A549 treated with dexamethasone at 1 μM for 4 hours (cell line): ENCODE results near the gene KRTAP10-7. TPM values are rescaled to one million over a fixed set of nuclear protein-coding genes. Genes with fewer than 3 reads are reported as not detected.

Source experiments
- total RNA-seq: library from RNA; stranded (reverse); fragments of 200-300 nt; extraction: Qiagen RNA extraction; gene quantifications from 5 replicates; pipeline ENCODE4 v1.2.3, GENCODE V29; 2022

Gene KRTAP10-7, protein sequence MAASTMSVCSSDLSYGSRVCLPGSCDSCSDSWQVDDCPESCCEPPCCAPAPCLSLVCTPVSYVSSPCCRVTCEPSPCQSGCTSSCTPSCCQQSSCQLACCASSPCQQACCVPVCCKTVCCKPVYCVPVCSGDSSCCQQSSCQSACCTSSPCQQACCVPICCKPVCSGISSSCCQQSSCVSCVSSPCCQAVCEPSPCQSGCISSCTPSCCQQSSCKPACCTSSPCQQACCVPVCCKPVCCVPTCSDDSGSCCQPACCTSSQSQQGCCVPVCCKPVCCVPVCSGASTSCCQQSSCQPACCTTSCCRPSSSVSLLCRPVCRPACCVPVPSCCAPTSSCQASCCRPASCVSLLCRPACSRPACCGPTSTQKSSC
- total RNA-seq = not detected in 5 replicates

DNA sequence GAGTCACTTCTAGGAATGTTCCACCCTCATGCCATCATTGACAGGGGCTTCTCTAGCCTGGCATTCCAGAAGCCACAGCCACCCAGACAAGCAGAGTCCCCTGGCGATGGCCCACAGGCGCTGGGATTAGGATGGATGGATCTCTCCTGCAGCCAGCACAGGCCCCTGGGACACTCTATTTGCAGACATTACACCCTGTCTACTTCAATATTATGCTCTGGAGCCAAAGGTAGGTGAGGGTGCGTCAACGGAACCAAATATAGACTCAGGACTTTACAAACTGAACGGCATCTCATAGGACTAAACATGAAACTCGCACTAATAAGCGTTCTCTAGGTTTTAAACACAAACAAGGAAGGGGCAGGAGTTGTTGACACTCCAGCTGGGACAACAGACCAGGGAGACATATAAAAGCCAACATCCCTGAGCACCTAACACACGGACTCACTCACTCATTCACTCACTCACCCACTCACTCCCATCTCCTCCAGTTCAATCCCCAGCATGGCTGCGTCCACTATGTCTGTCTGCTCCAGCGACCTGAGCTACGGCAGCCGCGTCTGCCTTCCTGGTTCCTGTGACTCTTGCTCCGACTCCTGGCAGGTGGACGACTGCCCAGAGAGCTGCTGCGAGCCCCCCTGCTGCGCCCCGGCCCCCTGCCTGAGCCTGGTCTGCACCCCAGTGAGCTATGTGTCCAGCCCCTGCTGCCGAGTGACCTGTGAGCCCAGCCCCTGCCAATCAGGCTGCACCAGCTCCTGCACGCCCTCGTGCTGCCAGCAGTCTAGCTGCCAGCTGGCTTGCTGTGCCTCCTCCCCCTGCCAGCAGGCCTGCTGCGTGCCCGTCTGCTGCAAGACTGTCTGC, at the start of gene KRTAP10-7:
KRTAP10-7 (plus strand) TSS at position 480 of the 861 bp plus-strand sequence; CDS start at position 505, 25 bp downstream.

GRCh38 chr21:44551340-44551961, 48.9 kb upstream of the KRTAP10-7 start, which contains the start of gene KRTAP10-2:
Gene KRTAP10-2, minus strand, starts transcription at chr21:44551505. Its CDS starts 47 bp downstream, at chr21:44551458.

GRCh38 chr21:44558695-44559094, 41.7 kb upstream of the KRTAP10-7 start, which contains the start of gene KRTAP10-3:
Gene KRTAP10-3, minus strand, starts transcription at chr21:44558795. Its CDS starts 80 bp downstream, at chr21:44558715.

GRCh38 chr21:44573630-44574456, 26.6 kb upstream of the KRTAP10-7 start, which contains the start of gene KRTAP10-4:
Gene KRTAP10-4, plus strand, starts transcription at chr21:44573729. Its CDS starts 30 bp downstream, at chr21:44573759.

DNA sequence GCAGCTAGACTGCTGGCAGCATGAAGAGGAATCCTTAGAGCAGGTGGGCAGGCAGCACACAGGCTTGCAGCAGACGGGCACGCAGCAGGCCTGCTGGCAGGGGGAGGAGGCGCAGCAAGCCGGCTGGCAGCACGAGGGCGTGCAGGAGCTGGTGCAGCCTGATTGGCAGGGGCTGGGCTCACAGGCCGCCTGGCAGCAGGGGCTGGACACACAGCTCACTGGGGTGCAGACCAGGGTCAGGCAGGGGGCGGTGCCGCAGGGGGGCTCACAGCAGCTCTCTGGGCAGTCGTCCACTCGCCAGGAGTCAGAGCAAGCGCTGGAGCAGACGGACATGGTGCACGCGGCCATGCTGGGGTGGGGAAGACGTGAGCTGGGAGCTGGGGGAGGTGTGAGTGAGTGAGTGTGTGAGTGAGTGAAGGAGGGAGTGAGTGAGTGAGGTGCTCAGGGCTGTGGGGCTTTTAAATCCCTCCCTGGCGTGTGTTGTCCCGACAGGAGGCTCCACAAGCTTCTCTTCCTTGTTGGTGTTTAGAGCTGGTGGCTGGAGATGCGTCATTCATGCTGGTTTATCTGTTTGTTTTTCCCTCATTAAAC, 20.1 kb upstream of the KRTAP10-7 start, which contains the start of gene KRTAP10-5:
KRTAP10-5 (minus strand) TSS at position 374 of the 591 bp plus-strand sequence; CDS start at position 348, 26 bp downstream.

GRCh38 chr21:44592446-44593311, 7.7 kb upstream of the KRTAP10-7 start, which contains the start of gene KRTAP10-6:
Gene KRTAP10-6, minus strand, starts transcription at chr21:44592505. Its CDS starts 21 bp downstream, at chr21:44592484.

GRCh38 chr21:44612029-44612486, 11.7 kb downstream of the KRTAP10-7 start, which contains the start of gene KRTAP10-8:
Gene KRTAP10-8, plus strand, starts transcription at chr21:44612079. Its CDS starts 22 bp downstream, at chr21:44612101.

GRCh38 chr21:44626673-44627143, 26.3 kb downstream of the KRTAP10-7 start, which contains the start of gene KRTAP10-9:
Gene KRTAP10-9, plus strand, starts transcription at chr21:44627093. Its CDS starts 79 bp downstream, at chr21:44627172.

DNA sequence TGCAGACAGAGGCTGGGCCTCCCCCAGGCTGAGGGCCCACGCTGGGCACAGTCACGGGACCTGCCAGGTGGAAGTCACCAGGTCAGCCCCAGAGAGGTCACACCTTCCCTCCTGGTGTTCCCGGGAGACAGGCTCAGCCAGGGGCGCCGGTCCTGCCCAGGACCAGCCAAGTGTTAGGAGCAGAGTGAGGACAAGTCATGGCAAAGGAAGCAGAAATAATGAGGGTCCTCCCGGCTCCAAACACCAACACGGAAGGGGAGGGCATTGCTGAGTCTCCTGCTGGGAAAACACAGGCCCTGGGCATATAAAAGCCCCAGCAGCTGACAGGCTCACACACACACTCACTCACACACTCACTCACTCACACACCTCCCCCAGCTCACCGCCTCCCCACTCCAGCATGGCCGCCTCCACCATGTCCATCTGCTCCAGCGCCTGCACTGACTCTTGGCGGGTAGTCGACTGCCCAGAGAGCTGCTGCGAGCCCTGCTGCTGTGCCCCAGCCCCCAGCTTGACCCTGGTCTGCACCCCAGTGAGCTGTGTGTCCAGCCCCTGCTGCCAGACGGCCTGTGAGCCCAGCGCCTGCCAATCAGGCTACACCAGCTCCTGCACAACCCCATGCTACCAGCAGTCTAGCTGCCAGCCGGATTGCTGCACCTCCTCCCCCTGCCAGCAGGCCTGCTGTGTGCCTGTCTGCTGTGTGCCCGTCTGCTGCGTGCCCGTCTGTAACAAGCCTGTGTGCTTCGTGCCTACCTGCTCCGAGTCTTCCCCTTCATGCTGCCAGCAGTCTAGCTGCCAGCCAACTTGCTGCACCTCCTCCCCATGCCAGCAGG, 36.8 kb downstream of the KRTAP10-7 start, which contains the start of gene KRTAP10-10:
KRTAP10-10 (plus strand) TSS at position 339 of the 833 bp plus-strand sequence; CDS start at position 401, 62 bp downstream.

GRCh38 chr21:44646366-44647221, 46.2 kb downstream of the KRTAP10-7 start, which contains the start of gene KRTAP10-11:
Gene KRTAP10-11, plus strand, starts transcription at chr21:44646414. Its CDS starts 45 bp downstream, at chr21:44646459.

Other genes with a start within 250 kb of the KRTAP10-7 start
- gene TRPM2, start 247.0 kb upstream of the KRTAP10-7 start, total RNA-seq = 6.5 to 9.8 TPM (median 7.8 TPM) in 5 replicates
- 1.7 to 2.5 TPM (median 2.4 TPM) in 5 replicates for gene LRRC3, start 145.1 kb upstream of the KRTAP10-7 start, total RNA-seq
- not detected in 5 replicates for gene KRTAP10-1, start 60.4 kb upstream of the KRTAP10-7 start, total RNA-seq
- gene KRTAP10-2, start 49.1 kb upstream of the KRTAP10-7 start, total RNA-seq = not detected in 5 replicates
- not detected in 5 replicates for gene KRTAP10-3, start 41.8 kb upstream of the KRTAP10-7 start, total RNA-seq
- gene KRTAP10-4, start 26.9 kb upstream of the KRTAP10-7 start, total RNA-seq = not detected in 5 replicates
- not detected in 5 replicates for gene KRTAP10-5, start 20.0 kb upstream of the KRTAP10-7 start, total RNA-seq
- not detected in 5 replicates for gene KRTAP10-6, start 8.1 kb upstream of the KRTAP10-7 start, total RNA-seq
- gene KRTAP10-8, start 11.5 kb downstream of the KRTAP10-7 start, total RNA-seq = not detected in 5 replicates
- not detected in 5 replicates for gene KRTAP10-9, start 26.5 kb downstream of the KRTAP10-7 start, total RNA-seq
- gene KRTAP10-10, start 36.8 kb downstream of the KRTAP10-7 start, total RNA-seq = not detected in 5 replicates
- not detected in 5 replicates for gene KRTAP10-11, start 45.8 kb downstream of the KRTAP10-7 start, total RNA-seq
- gene KRTAP12-4, start 54.1 kb downstream of the KRTAP10-7 start, total RNA-seq = not detected in 5 replicates
- not detected in 5 replicates for gene KRTAP12-3, start 57.3 kb downstream of the KRTAP10-7 start, total RNA-seq
- gene KRTAP12-2, start 66.3 kb downstream of the KRTAP10-7 start, total RNA-seq = not detected in 5 replicates
- gene KRTAP12-1, start 81.6 kb downstream of the KRTAP10-7 start, total RNA-seq = not detected in 5 replicates
- not detected in 5 replicates for gene KRTAP10-12, start 96.6 kb downstream of the KRTAP10-7 start, total RNA-seq
- gene TSPEAR, start 111.0 kb downstream of the KRTAP10-7 start, total RNA-seq = 0.04 TPM in 1 of 5 replicates, not detected in the others
- gene UBE2G2, start 201.2 kb downstream of the KRTAP10-7 start, total RNA-seq = 28.1 to 33.5 TPM (median 32.3 TPM) in 5 replicates
- 58.2 to 69.1 TPM (median 66.8 TPM) in 5 replicates for gene SUMO3, start 217.5 kb downstream of the KRTAP10-7 start, total RNA-seq